HEK293 (cell line): Measurements from ENCODE around the gene COL1A1.

Experiments
- CTCF ChIA-PET: fragments of 350-600 bp; formaldehyde crosslinking; extraction: SDS; loops from one replicate; lab custom pipeline; 2021; ENCODE audit warnings: antibody characterized with exemption; lab: Yijun Ruan, JAX
- POLR2A ChIA-PET: fragments of 300-600 bp; formaldehyde crosslinking; extraction: SDS; loops from one replicate; lab custom pipeline; 2020; ENCODE audit warnings: antibody characterized with exemption, inconsistent platforms; lab: Yijun Ruan, JAX
- H3K27ac ChIP-seq: fragments of 200-500 bp; sonication (Bioruptor generic); 2 replicates; pipeline ENCODE4 v1.5.1; 2014; ENCODE audit warnings: low read depth, low read length, control low read depth, inconsistent platforms; ENCODE audit errors: extremely low read depth
- H3K36me3 ChIP-seq, 2 experiments: fragments of 200-500 bp in 1 of 2; sonication (Bioruptor generic) in 1 of 2; 1 replicate in 1 of 2; 2 replicates in 1 of 2; pipeline ENCODE4 v1.5.1; 2014 to 2017; ENCODE audit warnings: inconsistent platforms in 2 of 2, low read length in 2 of 2; ENCODE audit not compliant: control insufficient read depth in 2 of 2, insufficient read depth in 1 of 2
- H3K4me1 ChIP-seq: fragments of 200-500 bp; sonication (Bioruptor generic); 2 replicates; pipeline ENCODE4 v1.5.1; 2014; ENCODE audit warnings: mild to moderate bottlenecking, low read length, inconsistent platforms; ENCODE audit not compliant: control insufficient read depth, insufficient read depth
- H3K4me3 ChIP-seq: 2 replicates; pipeline ENCODE4 v1.5.1; 2011; ENCODE audit warnings: low read depth, mild to moderate bottlenecking, control low read depth, low read length, moderate library complexity
- H3K9me3 ChIP-seq: fragments of 200-500 bp; sonication (Bioruptor generic); 2 replicates; pipeline ENCODE4 v1.5.1; 2014; ENCODE audit warnings: low read depth, low read length, inconsistent platforms; ENCODE audit not compliant: control insufficient read depth, insufficient read depth
- PRDM1 ChIP-seq: fragments of 450-650 bp; formaldehyde crosslinking; IDR thresholded peaks from 2 replicates; pipeline ENCODE4; 2016; ENCODE audit warnings: missing biosample characterization, missing genetic modification characterization
- PRDM2 ChIP-seq: fragments of 450-650 bp; formaldehyde crosslinking; IDR thresholded peaks from 2 replicates; pipeline ENCODE4 v1.5.1; 2016; ENCODE audit warnings: missing biosample characterization, missing genetic modification characterization, borderline replicate concordance
- TRIM28 ChIP-seq: IDR thresholded peaks from 2 replicates; pipeline ENCODE4 v1.6.1; 2011; ENCODE audit warnings: low read length, control low read depth, borderline replicate concordance
- ZFP69B ChIP-seq: fragments of 450-650 bp; formaldehyde crosslinking; IDR thresholded peaks from 2 replicates; pipeline ENCODE4 v1.5.1; 2016; ENCODE audit warnings: missing biosample characterization, missing genetic modification characterization
- ZNF155 ChIP-seq: fragments of 450-650 bp; formaldehyde crosslinking; IDR thresholded peaks from 2 replicates; pipeline ENCODE4 v1.5.1; 2016; ENCODE audit warnings: missing biosample characterization, missing genetic modification characterization
- ZNF157 ChIP-seq: fragments of 450-650 bp; formaldehyde crosslinking; IDR thresholded peaks from 2 replicates; pipeline ENCODE4 v1.5.1; 2016; ENCODE audit warnings: missing biosample characterization, missing genetic modification characterization
- ZNF23 ChIP-seq: fragments of 450-650 bp; formaldehyde crosslinking; IDR thresholded peaks from 2 replicates; pipeline ENCODE4 v1.5.1; 2016; ENCODE audit warnings: missing biosample characterization, missing genetic modification characterization, borderline replicate concordance
- ZNF324 ChIP-seq: fragments of 450-650 bp; formaldehyde crosslinking; IDR thresholded peaks from 2 replicates; pipeline ENCODE4 v1.5.1; 2016; ENCODE audit warnings: missing biosample characterization, missing genetic modification characterization
- ZNF341 ChIP-seq: fragments of 450-650 bp; formaldehyde crosslinking; IDR thresholded peaks from 2 replicates; pipeline ENCODE4; 2016; ENCODE audit warnings: low read depth, missing biosample characterization, missing genetic modification characterization
- ZNF548 ChIP-seq: fragments of 450-650 bp; formaldehyde crosslinking; IDR thresholded peaks from 2 replicates; pipeline ENCODE4 v1.5.1; 2016; ENCODE audit warnings: missing biosample characterization, missing genetic modification characterization
- ZNF549 ChIP-seq: fragments of 450-650 bp; IDR thresholded peaks from 2 replicates; pipeline ENCODE4 v1.5.1; 2018; ENCODE audit warnings: missing biosample characterization, missing genetic modification characterization, mild to moderate bottlenecking, inconsistent platforms, moderate library complexity
- ZNF560 ChIP-seq: fragments of 450-650 bp; formaldehyde crosslinking; IDR thresholded peaks from 2 replicates; pipeline ENCODE4 v1.5.1; 2017; ENCODE audit warnings: missing biosample characterization, missing genetic modification characterization, borderline replicate concordance
- ZNF660 ChIP-seq: fragments of 450-650 bp; IDR thresholded peaks from 2 replicates; pipeline ENCODE4 v1.5.1; 2018; ENCODE audit warnings: missing biosample characterization, mild to moderate bottlenecking, missing genetic modification characterization
- ZNF837 ChIP-seq: fragments of 450-650 bp; formaldehyde crosslinking; IDR thresholded peaks from 2 replicates; pipeline ENCODE4 v1.5.1; 2016; ENCODE audit warnings: missing biosample characterization, missing genetic modification characterization
- TF ChIP-seq, protein P1 (sequence below): fragments of 450-650 bp; formaldehyde crosslinking; IDR thresholded peaks from 2 replicates; pipeline ENCODE4 v1.5.1; 2016; ENCODE audit warnings: missing biosample characterization, missing genetic modification characterization
- TF ChIP-seq, protein P2 (sequence below): fragments of 450-650 bp; formaldehyde crosslinking; IDR thresholded peaks from 2 replicates; pipeline ENCODE4 v1.5.1; 2016; ENCODE audit warnings: missing biosample characterization, missing genetic modification characterization

The COL1A1 gene

GRCh38 chr17:50186661-50187393 lies 14.6 kb downstream of the COL1A1 start:
- H3K27ac ChIP-seq = no peak overlapping the region
- POLR2A ChIA-PET = interaction anchor here (2.1 kb wide), 1 partner anchor 9 kb away, joined by 12 read pairs; no protein-coding TSS in a partner anchor
- no peak overlapping the region for H3K4me3 ChIP-seq
- TF ChIP-seq ZNF660 (no peak), ZNF324 (no peak)
- TF ChIP-seq, protein P1, sequence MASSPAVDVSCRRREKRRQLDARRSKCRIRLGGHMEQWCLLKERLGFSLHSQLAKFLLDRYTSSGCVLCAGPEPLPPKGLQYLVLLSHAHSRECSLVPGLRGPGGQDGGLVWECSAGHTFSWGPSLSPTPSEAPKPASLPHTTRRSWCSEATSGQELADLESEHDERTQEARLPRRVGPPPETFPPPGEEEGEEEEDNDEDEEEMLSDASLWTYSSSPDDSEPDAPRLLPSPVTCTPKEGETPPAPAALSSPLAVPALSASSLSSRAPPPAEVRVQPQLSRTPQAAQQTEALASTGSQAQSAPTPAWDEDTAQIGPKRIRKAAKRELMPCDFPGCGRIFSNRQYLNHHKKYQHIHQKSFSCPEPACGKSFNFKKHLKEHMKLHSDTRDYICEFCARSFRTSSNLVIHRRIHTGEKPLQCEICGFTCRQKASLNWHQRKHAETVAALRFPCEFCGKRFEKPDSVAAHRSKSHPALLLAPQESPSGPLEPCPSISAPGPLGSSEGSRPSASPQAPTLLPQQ (tag by site-specific recombination) = no peak
- TF ChIP-seq, all 188 proteins: peak for 0
- H3K36me3 ChIP-seq = peaks cover 0 to 63% of the 10 kb centered on the region in 2 experiments; a peak in 1 of 3 replicates
- H3K9me3 ChIP-seq = no peaks in the 10 kb centered on the region
- CTCF ChIA-PET = interaction anchor here (0.6 to 1.4 kb wide), 5 partner anchors 8 to 780 kb away, joined by 3 to 8 read pairs (median 3); no protein-coding TSS in a partner anchor
- H3K4me1 ChIP-seq = no peaks in the 10 kb centered on the region

- TF ChIP-seq, protein P2, sequence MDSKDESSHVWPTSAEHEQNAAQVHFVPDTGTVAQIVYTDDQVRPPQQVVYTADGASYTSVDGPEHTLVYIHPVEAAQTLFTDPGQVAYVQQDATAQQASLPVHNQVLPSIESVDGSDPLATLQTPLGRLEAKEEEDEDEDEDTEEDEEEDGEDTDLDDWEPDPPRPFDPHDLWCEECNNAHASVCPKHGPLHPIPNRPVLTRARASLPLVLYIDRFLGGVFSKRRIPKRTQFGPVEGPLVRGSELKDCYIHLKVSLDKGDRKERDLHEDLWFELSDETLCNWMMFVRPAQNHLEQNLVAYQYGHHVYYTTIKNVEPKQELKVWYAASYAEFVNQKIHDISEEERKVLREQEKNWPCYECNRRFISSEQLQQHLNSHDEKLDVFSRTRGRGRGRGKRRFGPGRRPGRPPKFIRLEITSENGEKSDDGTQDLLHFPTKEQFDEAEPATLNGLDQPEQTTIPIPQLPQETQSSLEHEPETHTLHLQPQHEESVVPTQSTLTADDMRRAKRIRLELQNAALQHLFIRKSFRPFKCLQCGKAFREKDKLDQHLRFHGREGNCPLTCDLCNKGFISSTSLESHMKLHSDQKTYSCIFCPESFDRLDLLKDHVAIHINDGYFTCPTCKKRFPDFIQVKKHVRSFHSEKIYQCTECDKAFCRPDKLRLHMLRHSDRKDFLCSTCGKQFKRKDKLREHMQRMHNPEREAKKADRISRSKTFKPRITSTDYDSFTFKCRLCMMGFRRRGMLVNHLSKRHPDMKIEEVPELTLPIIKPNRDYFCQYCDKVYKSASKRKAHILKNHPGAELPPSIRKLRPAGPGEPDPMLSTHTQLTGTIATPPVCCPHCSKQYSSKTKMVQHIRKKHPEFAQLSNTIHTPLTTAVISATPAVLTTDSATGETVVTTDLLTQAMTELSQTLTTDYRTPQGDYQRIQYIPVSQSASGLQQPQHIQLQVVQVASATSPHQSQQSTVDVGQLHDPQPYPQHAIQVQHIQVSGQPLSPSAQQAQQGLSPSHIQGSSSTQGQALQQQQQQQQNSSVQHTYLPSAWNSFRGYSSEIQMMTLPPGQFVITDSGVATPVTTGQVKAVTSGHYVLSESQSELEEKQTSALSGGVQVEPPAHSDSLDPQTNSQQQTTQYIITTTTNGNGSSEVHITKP (tag by site-specific recombination) = no peak
- no peak for TF ChIP-seq ZNF560 (tag by site-specific recombination)
- no peak for TF ChIP-seq ZNF548 (tag by site-specific recombination)
- TF ChIP-seq PRDM1 = no peak
- no peak for TF ChIP-seq TRIM28
- no peak for TF ChIP-seq ZNF549 (tag by site-specific recombination)
- ChIA-PET POLR2A (no interaction called here), CTCF (interaction anchor here (0.6 to 1.3 kb wide), 4 partner anchors 7 to 779 kb away, joined by 3 to 4 read pairs (median 3); no protein-coding TSS in a partner anchor)
- Histone ChIP-seq H3K4me1 (no peaks in the 10 kb centered on the region), H3K4me3 (no peak overlapping the region), H3K9me3 (no peaks in the 10 kb centered on the region), H3K36me3 (peaks cover 0 to 53% of the 10 kb centered on the region in 2 experiments; a peak in 1 of 3 replicates), H3K27ac (no peak overlapping the region)
Measured at GRCh38 chr17:50185631-50186471, 15.6 kb downstream of the COL1A1 start.

GRCh38 chr17:50184611-50185398 lies 16.6 kb downstream of the COL1A1 start:
- CTCF ChIA-PET = no interaction called here
- peaks cover 0 to 43% of the 10 kb centered on the region in 2 experiments; a peak in 1 of 3 replicates for H3K36me3 ChIP-seq
- H3K27ac ChIP-seq = no peak overlapping the region
- TF ChIP-seq ZNF23 = no peak
- no peak for TF ChIP-seq ZNF155
- no peak for TF ChIP-seq ZNF837 (tag by site-specific recombination)
- no peak for TF ChIP-seq ZFP69B (tag by site-specific recombination)
- TF ChIP-seq ZNF157 (tag by site-specific recombination) = no peak
- no peak for TF ChIP-seq PRDM2 (tag by site-specific recombination)
- 0 out of 2 replicates have a peak, but pooled peaks have one; percentile 17 for TF ChIP-seq ZNF341 (tag by site-specific recombination)
- TF ChIP-seq, all 188 proteins: peak for 1
- no peaks in the 10 kb centered on the region for H3K9me3 ChIP-seq
- no peaks in the 10 kb centered on the region for H3K4me1 ChIP-seq
- no peak overlapping the region for H3K4me3 ChIP-seq
- POLR2A ChIA-PET = no interaction called here
